Measurements from ENCODE around the gene GAK.
"Not testable (repeated sequence)": the region's sequence is repeated elsewhere in the genome, so short reads cannot be mapped to it uniquely, and the experiment has no call there.

Gene GAK

DNA sequence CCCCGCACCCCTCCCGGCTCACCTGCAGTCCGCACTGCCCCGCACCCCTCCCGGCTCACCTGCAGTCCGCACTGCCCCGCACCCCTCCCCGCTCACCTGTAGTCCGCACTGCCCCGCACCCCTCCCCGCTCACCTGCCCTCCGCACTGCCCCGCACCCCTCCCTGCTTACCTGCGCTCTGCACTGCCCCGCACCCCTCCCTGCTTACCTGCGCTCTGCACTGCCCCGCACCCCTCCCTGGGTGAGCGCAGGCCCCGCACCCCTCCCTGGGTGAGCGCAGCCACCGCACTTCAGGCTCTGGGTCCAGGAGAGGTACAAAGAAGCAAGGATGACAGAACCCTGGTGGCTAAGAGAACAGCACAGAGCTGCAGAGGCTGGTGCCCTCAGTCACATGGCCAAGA, 4.5 kb downstream of the GAK start:
- DNase-seq (ENCODE audit: low read depth in 2 of 2, low spot score in 1 of 2): not testable (repeated sequence)

DNA sequence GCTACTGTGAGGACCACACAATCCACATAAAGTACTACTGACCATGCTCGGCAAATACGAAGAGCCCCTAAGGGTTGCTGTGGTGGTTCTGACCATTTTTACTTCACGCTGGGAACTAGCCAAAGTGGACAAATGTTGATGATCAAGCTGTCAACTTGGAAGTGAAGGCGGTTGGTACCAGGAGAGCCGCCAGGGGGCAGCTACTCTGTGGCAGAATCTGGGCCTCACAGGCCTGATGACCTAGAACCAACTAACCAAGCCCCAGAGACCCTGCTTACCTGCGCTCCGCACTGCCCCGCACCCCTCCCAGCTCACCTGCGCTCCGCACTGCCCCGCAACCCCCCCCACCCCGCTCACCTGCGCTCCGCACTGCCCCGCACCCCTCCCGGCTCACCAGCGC, 5.6 kb downstream of the GAK start:
- no peak for DNase-seq (ENCODE audit: low read depth in 2 of 2, low spot score in 1 of 2)

DNA sequence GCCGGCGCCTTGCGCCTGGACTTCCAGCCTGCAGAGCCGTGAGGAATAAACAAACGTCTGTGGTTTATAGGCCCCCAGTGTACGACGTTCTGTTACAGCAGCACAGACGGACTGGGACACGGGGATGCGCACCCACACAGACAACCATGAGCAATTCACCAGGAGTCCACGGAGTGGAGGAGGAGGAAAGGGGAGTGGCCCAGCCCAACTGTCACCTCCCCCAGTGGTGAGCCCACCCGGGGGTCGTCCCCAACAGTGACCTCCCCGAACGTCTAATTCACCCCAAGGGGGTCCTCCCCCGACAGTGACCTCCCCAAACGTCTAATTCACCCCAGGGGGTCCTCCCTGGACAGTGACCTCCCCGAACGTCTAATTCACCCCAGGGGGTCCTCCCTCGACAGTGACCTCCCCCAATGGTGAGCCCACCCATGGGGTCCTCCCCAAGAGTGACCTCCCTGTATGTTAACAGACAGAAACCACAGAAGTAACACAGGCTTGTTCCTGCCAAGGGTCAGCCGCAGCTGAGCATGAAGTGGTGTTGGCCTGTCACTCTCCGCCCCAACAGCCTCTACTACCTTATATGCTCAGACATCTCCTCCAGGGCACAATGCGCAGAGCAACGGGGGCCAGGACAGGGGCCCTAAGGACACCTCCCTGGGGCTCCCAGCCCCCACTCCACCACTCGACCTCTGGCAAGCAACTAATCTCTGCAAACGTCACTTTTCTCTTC, 6.2 kb downstream of the GAK start:
- no peak for DNase-seq (ENCODE audit: low read depth in 2 of 2, low spot score in 1 of 2)

DNA sequence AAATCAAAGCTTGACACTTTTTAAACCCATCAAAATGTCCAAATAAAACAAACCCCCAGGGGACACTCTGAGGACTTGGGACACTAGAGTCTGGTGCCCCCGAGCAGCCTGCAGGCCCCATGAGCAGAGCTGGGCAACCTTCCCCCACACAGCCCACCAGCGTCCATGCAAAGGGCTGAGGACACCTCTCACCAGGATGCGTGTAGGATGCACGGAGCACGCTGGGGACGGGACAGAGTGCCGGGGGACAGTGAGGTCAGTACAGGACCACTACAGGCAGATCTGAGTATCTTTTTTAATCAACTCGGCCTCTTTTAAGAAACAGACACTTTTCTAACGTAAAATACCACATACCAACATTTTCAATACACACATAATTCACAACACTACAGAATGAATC, 6.9 kb downstream of the GAK start:
- no peak for DNase-seq (ENCODE audit: low read depth in 2 of 2, low spot score in 1 of 2)

DNA sequence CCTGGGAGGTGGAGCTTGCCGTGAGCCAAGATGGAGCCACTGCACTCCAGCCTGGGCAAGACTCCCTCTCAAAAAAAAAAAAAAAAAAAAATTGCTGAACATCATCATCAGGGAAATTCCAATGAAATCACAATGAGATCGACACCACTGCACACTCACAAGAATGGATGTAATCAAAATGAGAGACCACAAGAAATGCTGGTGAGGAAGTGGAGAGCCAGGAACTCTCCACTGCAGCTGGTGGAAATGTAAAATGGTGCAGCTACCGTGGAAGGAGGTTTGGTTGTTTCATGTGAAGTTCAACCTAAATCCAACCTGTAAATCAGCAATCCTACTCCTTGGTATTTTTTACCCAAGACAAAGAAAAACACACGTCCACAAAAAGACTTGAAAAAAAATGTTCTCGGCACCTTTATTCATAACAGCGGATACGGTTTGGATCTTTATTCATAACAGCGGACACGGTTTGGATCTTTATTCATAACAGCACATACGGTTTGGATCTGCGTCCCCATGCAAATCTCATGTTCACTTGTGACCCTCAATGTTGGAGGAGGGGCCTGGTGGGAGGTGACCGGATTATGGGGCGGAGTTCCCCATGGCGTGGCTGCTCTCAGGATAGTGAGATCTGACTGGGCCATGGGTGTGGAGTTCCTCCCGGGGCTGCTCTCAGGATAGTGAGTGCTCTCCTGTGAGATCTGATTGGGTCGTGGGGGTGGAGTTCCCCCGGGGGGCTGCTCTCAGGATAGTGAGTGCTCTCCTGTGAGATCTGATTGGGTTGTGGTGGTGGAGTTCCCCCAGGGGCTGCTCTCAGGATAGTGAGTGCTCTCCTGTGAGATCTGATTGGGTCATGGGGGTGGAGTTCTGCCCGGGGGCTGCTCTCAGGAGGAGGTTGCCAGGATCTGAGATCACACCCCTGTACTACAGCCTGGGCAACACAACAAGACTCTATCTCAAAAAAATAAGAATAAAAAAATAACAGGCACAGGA, 7.7 kb downstream of the GAK start:
- DNase-seq (ENCODE audit: low read depth in 2 of 2, low spot score in 1 of 2): no peak

DNA sequence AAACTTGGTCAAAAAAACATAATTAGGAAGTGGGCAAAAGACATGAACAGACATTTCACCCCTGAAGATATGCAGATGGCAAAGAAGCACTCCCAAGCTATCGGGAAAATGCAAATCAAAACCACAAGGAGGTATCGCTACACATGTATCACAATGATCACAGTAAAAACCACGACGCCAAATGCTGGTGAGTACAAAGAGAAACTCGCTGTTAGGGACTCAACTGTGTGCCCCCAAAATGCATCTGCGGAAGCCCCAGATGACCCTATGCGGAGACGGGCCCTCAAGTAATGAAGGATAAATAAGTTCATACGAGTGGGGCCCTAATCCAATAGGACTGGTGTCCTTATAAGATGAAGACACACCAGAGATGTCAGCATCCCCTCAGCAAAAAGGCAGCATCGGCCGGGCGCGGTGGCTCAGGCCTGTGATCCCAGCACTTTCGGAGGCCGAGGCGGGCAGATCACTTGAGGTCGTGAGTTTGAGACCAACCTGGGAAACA, 10.2 kb downstream of the GAK start:
- no peak for DNase-seq (ENCODE audit: low read depth in 2 of 2, low spot score in 1 of 2)

DNA sequence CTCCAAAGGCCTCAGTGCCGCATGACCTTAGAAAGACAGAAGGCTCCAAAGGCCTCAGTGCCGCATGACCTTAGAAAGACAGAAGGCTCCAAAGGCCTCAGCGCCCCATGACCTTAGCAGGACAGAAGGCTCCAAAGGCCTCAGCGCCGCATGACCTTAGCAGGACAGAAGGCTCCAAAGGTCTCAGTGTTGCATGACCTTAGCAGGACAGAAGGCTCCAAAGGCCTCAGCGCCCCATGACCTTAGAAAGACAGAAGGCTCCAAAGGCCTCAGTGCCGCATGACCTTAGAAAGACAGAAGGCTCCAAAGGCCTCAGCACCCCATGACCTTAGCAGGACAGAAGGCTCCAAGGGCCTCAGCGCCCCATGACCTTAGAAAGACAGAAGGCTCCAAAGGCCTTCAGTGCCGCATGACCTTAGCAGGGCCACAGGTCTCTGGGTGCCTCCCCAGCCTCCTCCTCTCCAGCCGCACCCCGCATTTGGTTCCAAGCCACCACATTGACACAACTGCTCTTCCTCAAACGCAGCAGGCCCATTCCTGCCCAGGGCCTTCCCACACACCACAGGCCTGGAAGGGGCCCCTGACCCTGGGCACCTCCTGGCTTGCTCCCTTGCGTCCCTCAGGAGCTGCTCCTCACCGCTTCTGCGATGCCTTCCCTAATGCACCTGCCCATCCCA, 13.0 kb downstream of the GAK start:
- DNase-seq (ENCODE audit: low read depth in 2 of 2, low spot score in 1 of 2): not testable (repeated sequence)

DNA sequence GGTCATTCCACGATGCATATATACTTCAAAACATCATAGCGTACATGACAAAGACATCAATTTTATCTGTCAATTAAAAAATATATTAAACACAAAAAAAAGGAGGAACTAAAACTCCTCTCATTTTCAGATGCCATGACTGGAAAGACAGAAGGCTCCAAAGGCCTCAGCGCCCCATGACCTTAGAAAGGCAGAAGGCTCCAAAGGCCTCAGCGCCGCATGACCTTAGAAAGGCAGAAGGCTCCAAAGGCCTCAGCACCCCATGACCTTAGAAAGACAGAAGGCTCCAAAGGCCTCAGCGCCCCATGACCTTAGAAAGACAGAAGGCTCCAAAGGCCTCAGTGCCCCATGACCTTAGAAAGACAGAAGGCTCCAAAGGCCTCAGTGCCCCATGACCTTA, 13.5 kb downstream of the GAK start:
- not testable (repeated sequence) for DNase-seq (ENCODE audit: low read depth in 2 of 2, low spot score in 1 of 2)

DNA sequence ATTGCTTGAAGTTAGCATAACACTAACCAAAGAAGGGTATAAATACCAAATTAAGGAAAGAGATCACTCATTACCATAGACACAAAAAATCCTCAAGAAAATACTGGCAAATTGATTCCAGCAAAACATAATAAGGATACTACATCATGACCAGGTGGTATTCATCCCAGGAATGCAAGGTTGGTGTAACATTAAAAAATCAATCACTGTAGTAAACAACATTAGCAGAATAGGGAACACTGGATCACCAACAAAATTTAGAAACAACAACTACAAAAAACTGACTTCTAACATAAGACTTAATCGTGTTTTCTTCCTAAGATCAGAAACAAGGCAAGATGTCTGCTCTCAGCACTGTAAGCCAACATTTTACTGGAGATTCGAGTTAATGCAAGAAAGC, 14.1 kb downstream of the GAK start:
- DNase-seq (ENCODE audit: low read depth in 2 of 2, low spot score in 1 of 2): no peak

DNA sequence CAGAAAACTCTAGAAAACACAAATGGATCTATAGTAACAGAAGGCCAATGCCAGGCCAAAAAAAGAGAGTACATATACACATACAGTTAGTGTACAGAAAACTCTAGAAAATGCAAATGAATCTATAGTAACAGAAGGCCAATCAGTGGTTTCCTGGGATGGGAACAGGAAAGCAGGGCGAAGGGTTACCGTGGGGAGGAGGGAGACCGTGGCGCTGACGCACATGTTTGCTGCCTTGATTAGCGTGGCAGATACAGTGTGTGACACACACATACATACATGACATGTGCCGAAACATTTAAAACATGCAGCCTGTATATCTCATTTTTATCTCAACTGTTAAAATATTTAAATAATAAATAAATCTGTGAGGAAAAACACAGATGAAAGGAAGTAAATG, 14.7 kb downstream of the GAK start:
- no peak for DNase-seq (ENCODE audit: low read depth in 2 of 2, low spot score in 1 of 2)

DNA sequence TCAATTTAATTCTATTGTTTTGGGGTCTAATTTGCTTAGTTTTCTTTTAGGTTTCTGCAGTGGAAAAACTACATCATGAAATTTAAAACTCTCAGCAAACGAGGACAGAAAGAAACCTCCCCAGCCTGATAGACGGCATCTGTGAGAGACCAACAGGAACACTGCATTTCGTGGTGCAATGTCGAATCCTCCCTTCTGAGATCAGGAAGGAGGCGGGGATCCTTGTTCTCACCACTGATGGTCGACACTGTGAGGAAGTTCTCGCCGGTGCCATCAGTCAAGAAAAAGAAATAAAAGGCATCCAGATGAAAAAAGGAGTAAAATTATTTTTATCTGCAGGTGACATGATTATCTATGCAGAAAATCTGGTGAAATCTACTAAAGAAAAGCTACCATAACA, 16.5 kb downstream of the GAK start:
- no peak for DNase-seq (ENCODE audit: low read depth in 2 of 2, low spot score in 1 of 2)

DNA sequence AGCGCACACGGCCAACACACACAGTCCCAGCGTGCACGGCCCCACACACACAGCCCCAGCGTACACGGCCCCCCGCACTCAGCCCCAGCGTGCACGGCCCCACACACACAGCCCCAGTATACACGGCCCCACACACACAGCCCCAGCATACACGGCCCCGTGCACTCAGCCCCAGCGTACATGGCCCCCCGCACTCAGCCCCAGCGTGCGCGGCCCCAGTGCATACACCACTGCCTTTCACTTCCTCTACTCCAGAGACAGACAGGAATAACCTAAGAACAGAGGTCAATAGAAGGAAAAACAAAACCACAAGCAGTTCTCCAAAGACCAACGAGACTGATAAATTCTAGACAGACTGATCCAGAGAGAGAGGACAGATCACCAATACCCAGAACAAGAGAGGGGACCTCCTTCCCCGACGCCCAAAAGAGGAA, 17.1 kb downstream of the GAK start:
- DNase-seq (ENCODE audit: low read depth in 2 of 2, low spot score in 1 of 2): no peak

DNA sequence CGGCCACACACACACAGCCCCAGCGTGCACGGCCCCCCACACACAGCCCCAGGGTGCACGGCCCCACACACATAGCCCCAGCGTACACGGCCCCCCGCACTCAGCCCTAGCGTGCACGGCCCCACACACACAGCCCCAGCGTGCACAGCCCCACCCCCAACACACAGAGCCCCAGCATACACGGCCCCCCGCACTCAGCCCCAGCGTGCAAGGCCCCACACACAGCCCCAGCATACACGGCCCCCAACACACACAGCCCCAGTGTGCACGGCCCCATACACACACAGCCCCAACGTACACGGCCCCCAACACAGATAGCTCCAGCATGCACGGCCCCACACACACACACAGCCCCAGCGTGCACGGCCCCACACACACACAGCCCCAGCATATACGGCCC, 17.6 kb downstream of the GAK start:
- DNase-seq (ENCODE audit: low read depth in 2 of 2, low spot score in 1 of 2): no peak

DNA sequence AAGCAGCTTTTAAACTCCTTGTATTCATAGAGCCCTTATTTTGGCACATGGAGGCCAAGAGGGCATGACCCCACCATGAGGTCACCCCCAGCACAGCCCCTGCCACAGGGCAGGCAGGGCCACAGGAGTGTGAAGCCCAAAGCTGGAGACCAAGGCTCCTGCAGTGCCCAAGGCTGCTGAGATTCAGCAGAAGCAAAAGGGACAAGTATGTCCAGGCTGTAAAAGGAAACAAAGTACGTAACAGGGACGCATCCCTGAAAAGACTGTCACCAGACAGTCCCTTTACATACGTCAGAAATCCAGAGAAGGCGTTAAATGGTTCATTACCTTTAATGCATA, 18.9 kb downstream of the GAK start:
- no peak for DNase-seq (ENCODE audit: low read depth in 2 of 2, low spot score in 1 of 2)

DNA sequence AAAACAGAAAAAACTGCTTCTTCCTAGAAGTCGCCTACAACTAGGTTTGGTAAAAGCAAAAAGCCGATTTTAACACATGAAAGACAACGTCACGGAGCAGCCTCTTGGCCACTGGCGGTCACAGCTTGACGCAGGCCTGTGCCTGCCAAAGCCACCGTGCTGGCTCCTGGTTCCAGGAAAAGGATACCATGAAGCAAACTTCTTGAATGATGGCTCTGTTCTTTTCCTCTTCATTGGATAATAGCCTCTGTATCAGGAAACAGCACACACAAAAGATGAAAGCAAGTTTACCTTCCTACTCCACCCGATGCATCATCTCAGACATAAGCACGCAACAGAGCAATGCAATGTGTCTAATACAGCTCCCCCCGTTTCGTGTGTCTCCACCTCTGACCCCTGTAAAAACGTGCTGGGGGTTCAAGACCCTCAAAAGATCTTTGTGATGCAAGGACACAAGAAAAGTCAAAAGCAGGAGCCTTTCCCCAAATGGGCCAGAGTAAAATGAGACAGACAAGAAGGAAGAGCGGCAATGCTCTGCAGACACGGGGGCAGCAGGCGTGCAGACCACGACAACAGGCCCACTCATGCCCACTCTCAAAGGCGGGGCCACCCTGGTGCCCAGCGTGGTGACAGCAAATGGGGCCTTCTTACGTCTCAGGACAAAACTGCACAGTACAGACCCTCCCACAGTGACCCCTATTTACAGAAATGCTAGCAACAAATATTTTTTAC, 19.4 kb downstream of the GAK start:
- no peak for DNase-seq (ENCODE audit: low read depth in 2 of 2, low spot score in 1 of 2)

DNA sequence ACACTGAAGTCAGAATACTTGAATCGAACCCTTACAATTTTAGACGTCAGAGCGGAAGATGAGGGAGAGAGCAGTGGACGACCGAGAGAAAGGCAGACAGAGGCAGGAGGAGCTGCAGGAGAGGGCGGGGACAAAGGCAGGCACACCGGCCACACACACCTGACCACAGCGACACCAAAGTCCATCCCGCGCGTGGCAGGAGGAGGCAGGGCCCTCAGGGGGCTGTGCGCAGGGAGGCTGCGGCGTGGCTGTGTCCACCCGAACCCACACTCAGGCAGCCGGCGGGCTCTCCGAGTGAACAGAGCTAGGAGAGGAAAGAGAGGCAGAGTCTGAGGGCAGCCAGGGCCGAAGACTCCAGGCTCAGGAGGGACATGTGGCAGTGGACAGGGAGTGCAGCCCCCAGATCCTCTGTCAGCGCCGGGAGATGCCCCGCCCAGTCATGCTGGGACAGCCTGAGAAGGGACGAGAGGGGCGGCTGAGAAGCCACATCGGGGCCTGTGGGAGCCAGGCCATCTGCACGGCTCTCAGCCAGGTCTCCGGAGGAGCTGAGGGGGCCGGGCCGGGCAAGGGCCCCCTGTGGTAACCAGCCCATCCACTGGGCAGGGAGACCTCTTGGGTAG, 20.1 kb downstream of the GAK start:
- no peak for DNase-seq (ENCODE audit: low read depth in 2 of 2, low spot score in 1 of 2)

DNA sequence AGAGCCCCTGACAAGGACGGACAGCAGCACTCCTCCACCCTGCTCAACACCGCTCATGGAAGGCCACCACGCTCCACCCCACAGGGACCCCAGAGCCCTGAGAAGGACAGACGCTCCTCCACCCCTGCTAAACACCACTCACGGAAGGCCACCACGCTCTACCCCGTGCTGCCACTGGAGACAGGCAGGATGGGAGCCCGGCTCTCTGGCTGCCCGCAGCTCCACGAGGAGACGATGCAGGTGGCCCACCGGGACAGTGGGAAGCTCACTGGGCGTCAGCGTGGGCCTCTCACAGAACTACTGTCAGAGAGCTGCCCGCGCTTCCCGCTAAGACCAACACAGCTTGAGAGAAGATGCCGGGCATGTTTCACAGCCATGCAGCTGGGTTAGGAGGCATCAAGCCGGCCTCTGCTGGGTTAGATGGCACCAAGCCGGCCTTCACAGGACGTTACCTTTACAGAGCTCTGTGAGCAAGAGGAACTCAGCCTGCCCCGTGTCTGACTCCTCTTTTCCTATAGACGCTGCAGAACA, 20.8 kb downstream of the GAK start:
- no peak for DNase-seq (ENCODE audit: low read depth in 2 of 2, low spot score in 1 of 2)

DNA sequence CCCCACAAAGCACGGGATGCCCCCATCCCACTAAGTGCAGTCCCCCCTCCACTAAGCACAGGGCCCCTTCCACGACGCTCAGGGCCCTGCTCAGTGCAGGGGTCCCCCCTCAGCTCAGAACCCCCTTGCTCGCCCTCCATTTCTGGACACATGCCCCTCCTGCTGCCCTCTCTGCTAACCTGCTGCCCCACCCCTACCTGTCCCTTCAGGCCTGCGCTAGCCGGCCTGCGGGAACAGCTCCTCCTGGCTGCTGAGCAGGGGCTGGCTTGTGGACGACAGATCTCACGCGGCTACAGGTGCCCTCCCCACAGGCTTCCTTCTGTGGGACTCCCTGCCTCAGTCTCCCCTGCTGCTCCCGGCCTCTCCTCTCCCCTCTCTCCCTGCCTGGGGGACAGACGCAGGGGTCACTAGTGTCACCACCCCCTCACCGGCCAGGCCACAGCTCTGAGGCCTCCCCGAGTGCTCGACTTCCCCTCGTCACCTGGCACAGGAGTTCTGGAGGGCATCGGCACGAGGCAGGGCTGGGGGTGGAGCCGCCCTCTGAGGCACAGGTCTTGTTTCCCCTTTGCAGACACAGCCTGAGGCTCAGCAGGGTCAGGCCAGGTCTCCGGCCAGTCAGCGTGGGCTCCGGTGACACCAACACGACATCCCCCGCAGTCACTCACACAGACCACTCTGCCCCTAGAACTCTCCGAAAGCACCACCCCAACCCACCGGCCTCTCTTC, 21.6 kb downstream of the GAK start:
- no peak for DNase-seq (ENCODE audit: low read depth in 2 of 2, low spot score in 1 of 2)

DNA sequence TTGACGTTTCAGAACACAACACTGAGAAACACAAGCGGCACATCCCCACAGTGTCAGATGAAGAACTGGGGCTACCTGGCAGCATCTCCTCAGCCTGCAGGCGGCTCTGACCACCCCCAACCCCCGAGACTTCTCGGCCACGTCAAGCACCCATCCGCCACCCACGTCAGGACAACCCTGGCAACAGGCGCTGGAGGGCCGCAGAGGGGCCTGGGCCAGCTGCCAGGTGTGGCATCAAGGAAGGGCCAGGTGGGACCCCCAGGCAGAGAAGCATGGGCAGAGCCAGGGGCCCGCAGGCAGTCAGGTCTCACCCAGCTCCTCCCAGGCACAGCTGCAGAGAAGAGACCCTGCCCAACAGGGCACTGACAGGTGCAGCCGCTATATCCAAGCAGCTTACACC, 22.3 kb downstream of the GAK start:
- no peak for DNase-seq (ENCODE audit: low read depth in 2 of 2, low spot score in 1 of 2)

DNA sequence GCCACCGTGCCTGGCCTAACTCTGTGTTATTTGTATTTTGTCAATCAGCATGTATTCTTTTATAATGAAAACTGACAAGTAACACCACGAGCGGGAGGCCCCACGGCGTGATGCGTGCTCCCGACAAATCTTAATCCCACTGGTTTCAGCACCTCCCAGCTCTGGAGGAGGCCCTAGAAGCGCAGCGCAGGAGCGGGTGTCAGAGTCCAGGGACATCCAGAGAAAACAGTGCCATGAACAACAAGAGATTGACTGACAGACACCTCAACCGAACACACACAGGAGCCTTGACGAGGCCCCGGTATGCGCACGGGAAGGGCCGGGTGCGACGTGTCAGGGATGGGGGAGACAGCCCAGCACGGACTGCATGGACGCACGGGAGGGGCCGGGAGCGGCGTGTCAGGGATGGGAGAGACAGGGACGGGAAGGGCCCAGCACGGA, 23.0 kb downstream of the GAK start:
- DNase-seq (ENCODE audit: low read depth in 2 of 2, low spot score in 1 of 2): no peak

All from stimulated activated CD8-positive, alpha-beta memory T cell treated with anti-CD3 and anti-CD28 coated beads, Interleukin-4, amount 100 ng/mL, for 4 hours (primary cell).